K562 (cell line): ENCODE measurements around the gene SHISAL1. TPM values are rescaled to one million over a fixed set of nuclear protein-coding genes. Genes with fewer than 3 reads are reported as not detected.

Experiments used
- ATAC-seq: fragments of 200-7000 bp; cut with Tn5 transposase; 3 replicates; pipeline ENCODE4 v1.9.1; 2020; ENCODE audit warnings: moderate library complexity
- BruUV-seq: library from RNA; stranded (reverse); fragments of 400-500 nt; replicated peaks from 2 replicates; lab custom pipeline; 2021; lab: Mats Ljungman, UMichigan
- CTCF ChIA-PET: fragments of 300-600 bp; formaldehyde crosslinking; extraction: SDS; loops from one replicate; lab custom pipeline; 2021; ENCODE audit warnings: low intra/inter-chr PET ratio; lab: Yijun Ruan, JAX
- POLR2A ChIA-PET: fragments of 300-600, 350-650 bp; sonication (Branson Sonifier 250); formaldehyde crosslinking; extraction: SDS; loops from one replicate; lab custom pipeline; 2021; ENCODE audit warnings: antibody characterized with exemption, inconsistent platforms; lab: Yijun Ruan, JAX
- DNase-seq, 4 experiments: peaks; one replicate each; pipeline versions ENCODE4 v3.0.0 to v3.0.0-alpha.2; 2011 to 2018; ENCODE audit warnings: low spot score in 3 of 4, mixed read lengths in 3 of 4; ENCODE audit errors: extremely low read depth in 1 of 4
- FAIRE-seq: peaks from 2 replicates; lab custom pipeline; 2011; peaks lifted over from hg19 to GRCh38; lab: Jason Lieb, UNC
- H2AFZ ChIP-seq: 2 replicates; pipeline ENCODE4 v1.6.0; 2011; ENCODE audit warnings: low read depth, low read length, control low read depth, inconsistent platforms
- H3K27ac ChIP-seq: fragments of 200-600 bp; 3 replicates; pipeline ENCODE4 v1.8.0; 2011; ENCODE audit warnings: low read depth, mild to moderate bottlenecking, control low read depth, inconsistent platforms, low read length, moderate library complexity, mixed read lengths; ENCODE audit errors: extremely low read depth
- H3K27me3 ChIP-seq, 2 experiments: fragments of 300-600 bp in 1 of 2; 2 replicates in 1 of 2; 3 replicates in 1 of 2; pipeline versions ENCODE4 v1.6.0 to v1.8.0; 2011; ENCODE audit warnings: inconsistent platforms in 2 of 2, low read length in 2 of 2, mild to moderate bottlenecking in 1 of 2, mixed read lengths in 1 of 2, moderate library complexity in 1 of 2; ENCODE audit not compliant: control insufficient read depth in 2 of 2, insufficient read depth in 2 of 2
- H3K36me3 ChIP-seq: fragments of 300-600 bp; 3 replicates; pipeline ENCODE4 v1.8.0; 2011; ENCODE audit warnings: mild to moderate bottlenecking, low read length, inconsistent platforms; ENCODE audit not compliant: control insufficient read depth, insufficient read depth
- H3K4me1 ChIP-seq, 2 experiments: fragments of 200-600 bp in 1 of 2; replicated peaks in 1 of 2; 2 replicates in 1 of 2; 3 replicates in 1 of 2; pipeline versions ENCODE4 v1.5.1 to v1.8.0; 2011; ENCODE audit warnings: inconsistent platforms in 2 of 2, low read length in 2 of 2, mild to moderate bottlenecking in 1 of 2, mixed read lengths in 1 of 2, moderate library complexity in 1 of 2; ENCODE audit not compliant: control insufficient read depth in 2 of 2, insufficient read depth in 2 of 2
- H3K4me2 ChIP-seq: 2 replicates; pipeline ENCODE4 v1.6.1; 2011; ENCODE audit warnings: low read length, control low read depth, inconsistent platforms, mixed read lengths; ENCODE audit not compliant: insufficient read depth
- H3K4me3 ChIP-seq: fragments of 200-600 bp; sonication (generic), shearing (Covaris generic); 2 replicates; pipeline ENCODE4 v1.5.1; 2016; ENCODE audit warnings: control low read depth, inconsistent platforms
- H3K79me2 ChIP-seq: fragments of 200-600 bp; 3 replicates; pipeline ENCODE4 v1.8.0; 2011; ENCODE audit warnings: low read length, inconsistent platforms; ENCODE audit not compliant: control insufficient read depth, insufficient read depth
- H3K9ac ChIP-seq, 2 experiments: 2 replicates each; pipeline versions ENCODE4 v1.6.0 to v1.6.1; 2011; ENCODE audit warnings: low read depth in 2 of 2, low read length in 2 of 2, control low read depth in 1 of 2, inconsistent platforms in 1 of 2, mild to moderate bottlenecking in 1 of 2, mixed read lengths in 1 of 2; ENCODE audit not compliant: insufficient read depth in 1 of 2
- H3K9me1 ChIP-seq: one replicate; pipeline ENCODE4 v1.6.0; 2011; ENCODE audit warnings: inconsistent platforms, mild to moderate bottlenecking, low read length, moderate library complexity; ENCODE audit not compliant: control insufficient read depth, insufficient read depth
- H3K9me3 ChIP-seq: replicated peaks from 2 replicates; pipeline ENCODE4 v1.5.1; 2011; ENCODE audit warnings: low read depth, low read length, inconsistent platforms; ENCODE audit not compliant: control insufficient read depth, insufficient read depth
- H4K20me1 ChIP-seq: replicated peaks from 2 replicates; pipeline ENCODE4 v1.6.1; 2011; ENCODE audit warnings: low read length, inconsistent platforms, mixed read lengths; ENCODE audit not compliant: control insufficient read depth, insufficient read depth
- CREB3 ChIP-seq: fragments of 450-650 bp; conservative IDR thresholded peaks from 2 replicates; pipeline ENCODE4 v1.6.1; 2016; ENCODE audit warnings: missing genetic modification characterization, low read depth, mild to moderate bottlenecking, missing compliant biosample characterization, moderate library complexity
- CTCFL ChIP-seq: IDR thresholded peaks from 2 replicates; pipeline ENCODE4 v1.6.1; 2011; ENCODE audit warnings: borderline replicate concordance, low read depth, mild to moderate bottlenecking, moderate library complexity, low read length; ENCODE audit not compliant: insufficient read depth, poor library complexity, severe bottlenecking
- KLF13 ChIP-seq: fragments of 450-650 bp; IDR thresholded peaks from 2 replicates; pipeline ENCODE4 v1.6.1; 2016; ENCODE audit warnings: missing genetic modification characterization, low read depth, mild to moderate bottlenecking, missing compliant biosample characterization, moderate library complexity, borderline replicate concordance
- KLF6 ChIP-seq: fragments of 250-450 bp; sonication (Bioruptor Pico); IDR thresholded peaks from 2 replicates; pipeline ENCODE4 v1.4.0; 2020; ENCODE audit warnings: mild to moderate bottlenecking, moderate library complexity, borderline replicate concordance
- NFIC ChIP-seq: fragments of 450-650 bp; IDR thresholded peaks from 2 replicates; pipeline ENCODE4 v1.6.1; 2017; ENCODE audit warnings: mild to moderate bottlenecking, inconsistent platforms
- PHB2 ChIP-seq: fragments of 450-650 bp; IDR thresholded peaks from 2 replicates; pipeline ENCODE4 v1.6.1; 2017; ENCODE audit warnings: low read depth
- POLR2B ChIP-seq: fragments of 450-650 bp; IDR thresholded peaks from 2 replicates; pipeline ENCODE4 v1.6.1; 2018; ENCODE audit warnings: low read depth; ENCODE audit not compliant: partially characterized antibody
- RBBP5 ChIP-seq: fragments of 200-600 bp; sonication (generic); IDR thresholded peaks from 2 replicates; pipeline ENCODE4 v1.6.1; 2012; ENCODE audit warnings: borderline replicate concordance, mild to moderate bottlenecking, low read length, control low read depth, inconsistent platforms; ENCODE audit not compliant: insufficient read depth, poor library complexity, severe bottlenecking
- RCOR1 ChIP-seq, 2 experiments: IDR thresholded peaks; 2 replicates each; pipeline ENCODE4 v1.6.1; 2012; ENCODE audit warnings: low read depth in 2 of 2, low read length in 2 of 2, borderline replicate concordance in 1 of 2, improper control_type of control experiment in 1 of 2
- SMARCB1 ChIP-seq: IDR thresholded peaks from 2 replicates; pipeline ENCODE4 v1.6.1; 2011; ENCODE audit warnings: improper control_type of control experiment, low read depth; ENCODE audit not compliant: insufficient read length
- SPI1 ChIP-seq: IDR thresholded peaks from 2 replicates; pipeline ENCODE4 v1.6.1; 2011; ENCODE audit warnings: low read depth, low read length, control low read depth, borderline replicate concordance
- ZHX1 ChIP-seq: fragments of 150-350 bp; conservative IDR thresholded peaks from 2 replicates; pipeline ENCODE4 v1.6.1; 2014; ENCODE audit warnings: low read length
- ZNF79 ChIP-seq: fragments of 250-450 bp; sonication (Bioruptor Pico); IDR thresholded peaks from 2 replicates; pipeline ENCODE4 v1.4.0; 2020; ENCODE audit warnings: low read depth, mild to moderate bottlenecking, moderate library complexity
- WGBS: fragments of 100-300 bp; shearing (Covaris generic); methylation state at CpG from one replicate; pipeline ENCODE4 v1.1.6; 2016; ENCODE audit warnings: low coverage, mixed read lengths; ENCODE audit not compliant: insufficient coverage; ENCODE audit errors: missing lambda C conversion rate; 5-methylcytosine and 5-hydroxymethylcytosine counted together
- in situ Hi-C: fragments of 300-500 bp; cut with MboI; formaldehyde crosslinking; loops from 4 replicates; pipeline ENCODE4 v1.15.0; 2018; ENCODE audit warnings: inconsistent platforms, mixed read lengths
- intact Hi-C: fragments of 100-400 bp; cut with micrococcal nuclease; formaldehyde crosslinking; loops from 2 replicates; pipeline ENCODE4 v1.14.2; 2022
- polyA plus RNA-seq, 8 experiments: library from polyadenylated mRNA; depleted of rRNA in 4 of 8; stranded (reverse) in 5 of 8; unstranded in 3 of 8; fragments of >200 nt; fragmentation: Nextera tagmentation in 2 of 8; fragmentation: Illumina TruSeq in 1 of 8; extraction: Ambion mirVana in 2 of 8; extraction: Trizol in 1 of 8; gene quantifications; 2 replicates each; pipeline versions ENCODE4 v1.2.1 to v1.2.3, GENCODE V29; 2011 to 2014; ENCODE audit warnings: inconsistent platforms in 1 of 8, missing spikeins in 1 of 8
- total RNA-seq, 7 experiments: library from RNA; depleted of rRNA in 6 of 7; stranded (reverse); fragments of >200 nt in 6 of 7; fragmentation: Illumina TruSeq in 2 of 7; extraction: Trizol in 2 of 7; gene quantifications; 2 replicates each; pipeline versions ENCODE4 v1.2.1 to v1.2.3, GENCODE V29; 2011 to 2021; ENCODE audit warnings: low replicate concordance in 1 of 7

The SHISAL1 gene
- total and polyA plus RNA-seq, 9 of the 15 experiments (the other 6 are each of a cell fraction or from before 2014, with no cell fraction given) = not detected

GRCh38 chr22:44329179-44329796 is 16.5 kb upstream of the SHISAL1 start:
- Histone ChIP-seq H2AFZ (no peak overlapping the region), H3K9me3 (no peaks in the 10 kb centered on the region), H3K9me1 (no peaks in the 10 kb centered on the region), H3K27me3 (peaks cover 2 to 12% of the 10 kb centered on the region in 2 experiments; a peak in 3 of 5 replicates), H3K27ac (no peak overlapping the region), H4K20me1 (no peaks in the 10 kb centered on the region), H3K4me2 (no peak overlapping the region), H3K4me1 (no peaks in the 10 kb centered on the region; a peak in 1 of 5 replicates), H3K4me3 (no peak overlapping the region), H3K9ac (no peak overlapping the region), H3K79me2 (no peaks in the 10 kb centered on the region), H3K36me3 (no peaks in the 10 kb centered on the region)
- POLR2A ChIA-PET = no interaction called here
- WGBS = 2% methylated on average over 13 of the region's 17 CpGs
- CTCF ChIA-PET = no interaction called here
- DNase-seq = no peak
- no TSS peak for BruUV-seq
- intact Hi-C loops (no loop called here), in situ Hi-C loops (no loop called here)
- ATAC-seq = no peak
- FAIRE-seq = no peak
- TF ChIP-seq PHB2 (no peak), CREB3 (no peak), NFIC (no peak), CTCFL (no peak), SPI1 (no peak), POLR2B (no peak), KLF13 (tag) (no peak), RBBP5 (no peak), ZHX1 (no peak), SMARCB1 (no peak), KLF6 (CRISPR knock-in tag) (no peak), ZNF79 (CRISPR knock-in tag) (no peak), RCOR1 (IDR thresholded peaks at IDR 0.05; ENCODE audit: borderline replicate concordance in 1 of 2, low read depth in 2 of 2, low read length in 2 of 2) (no peak)
